H1 (cell line): Measurements from ENCODE around the gene ASRGL1. TPM values are rescaled to one million over a fixed set of nuclear protein-coding genes. Genes with fewer than 3 reads are reported as not detected.

Experiments
- CTCF ChIA-PET: fragments of 300-600 bp; sonication (Branson Sonifier 250); formaldehyde crosslinking; loops from one replicate; lab custom pipeline; 2021; ENCODE audit not compliant: partially characterized antibody; lab: Charles Lee
- POLR2A ChIA-PET: fragments of 300-600 bp; sonication (Branson Sonifier 250); formaldehyde crosslinking; loops from one replicate; lab custom pipeline; 2021; ENCODE audit warnings: inconsistent platforms; ENCODE audit not compliant: partially characterized antibody; lab: Charles Lee
- DNase-seq, 2 experiments: peaks; one replicate each; pipeline versions ENCODE4 v3.0.0 to v3.0.0-alpha.2; 2010 to 2022; ENCODE audit warnings: low spot score in 2 of 2, low read depth in 1 of 2, mixed read lengths in 1 of 2
- FAIRE-seq: peaks from 2 replicates; lab custom pipeline; 2011; peaks lifted over from hg19 to GRCh38; lab: Jason Lieb, UNC
- H2AFZ ChIP-seq: 2 replicates; pipeline ENCODE4 v1.8.1; 2012; ENCODE audit warnings: low read length, inconsistent platforms
- H2AK5ac ChIP-seq: 2 replicates; pipeline ENCODE4 v1.6.1; 2013; ENCODE audit warnings: low read depth, low read length
- H2BK120ac ChIP-seq: replicated peaks from 2 replicates; pipeline ENCODE3; 2013; ENCODE audit warnings: low read depth, low read length, inconsistent platforms
- H2BK12ac ChIP-seq: 2 replicates; pipeline ENCODE4 v1.6.1; 2013; ENCODE audit warnings: low read depth, low read length
- H2BK15ac ChIP-seq: 2 replicates; pipeline ENCODE4 v1.6.1; 2013; ENCODE audit warnings: low read length
- H2BK20ac ChIP-seq: 2 replicates; pipeline ENCODE4 v1.6.1; 2013; ENCODE audit warnings: low read length
- H2BK5ac ChIP-seq: 2 replicates; pipeline ENCODE4 v1.6.1; 2013; ENCODE audit warnings: low read depth, low read length
- H3K14ac ChIP-seq: 2 replicates; pipeline ENCODE4 v1.6.1; 2013; ENCODE audit warnings: inconsistent platforms; ENCODE audit not compliant: insufficient read length
- H3K18ac ChIP-seq: 2 replicates; pipeline ENCODE4 v1.6.1; 2013; ENCODE audit warnings: low read length; ENCODE audit errors: extremely low read depth
- H3K23ac ChIP-seq: 2 replicates; pipeline ENCODE4 v1.6.1; 2013; ENCODE audit warnings: inconsistent platforms; ENCODE audit not compliant: insufficient read length
- H3K23me2 ChIP-seq: 2 replicates; pipeline ENCODE4 v1.6.1; 2013; ENCODE audit warnings: low read depth, low read length
- H3K27ac ChIP-seq: 2 replicates; pipeline ENCODE4 v1.6.1; 2011; ENCODE audit warnings: low read depth, low read length, inconsistent platforms
- H3K27me3 ChIP-seq, 4 experiments: replicated peaks in 1 of 4; 1 replicate in 1 of 4; 2 replicates in 3 of 4; pipeline versions ENCODE4 v1.6.1 to v1.8.1; 2011 to 2013; ENCODE audit warnings: low read length in 3 of 4, mild to moderate bottlenecking in 3 of 4, inconsistent platforms in 2 of 4, mixed read lengths in 2 of 4, moderate library complexity in 1 of 4; ENCODE audit not compliant: control insufficient read depth in 3 of 4, insufficient read depth in 3 of 4; ENCODE audit errors: extremely low read depth in 1 of 4
- H3K36me3 ChIP-seq, 4 experiments: 2 replicates each; pipeline versions ENCODE4 v1.6.1 to v1.8.1; 2011 to 2013; ENCODE audit warnings: mild to moderate bottlenecking in 4 of 4, low read length in 3 of 4, moderate library complexity in 2 of 4, control low read depth in 1 of 4, inconsistent platforms in 1 of 4; ENCODE audit not compliant: insufficient read depth in 4 of 4, control insufficient read depth in 2 of 4
- H3K4ac ChIP-seq: replicated peaks from 2 replicates; pipeline ENCODE3; 2013; ENCODE audit warnings: low read length, low read depth, mixed read lengths, inconsistent platforms; ENCODE audit not compliant: insufficient read length
- H3K4me1 ChIP-seq, 4 experiments: replicated peaks in 1 of 4; 1 replicate in 1 of 4; 2 replicates in 3 of 4; pipeline versions ENCODE4 v1.6.1 to v1.8.1; 2011 to 2013; ENCODE audit warnings: low read length in 3 of 4, inconsistent platforms in 2 of 4, mixed read lengths in 1 of 4; ENCODE audit not compliant: insufficient read depth in 4 of 4, control insufficient read depth in 3 of 4
- H3K4me2 ChIP-seq, 2 experiments: 2 replicates each; pipeline versions ENCODE4 v1.6.1 to v1.8.1; 2011 to 2013; ENCODE audit warnings: low read depth in 2 of 2, low read length in 2 of 2, control low read depth in 1 of 2, inconsistent platforms in 1 of 2, mild to moderate bottlenecking in 1 of 2; ENCODE audit not compliant: insufficient read depth in 1 of 2
- H3K4me3 ChIP-seq, 4 experiments: fragments of 200-600, 300-600 bp in 1 of 4; sonication (generic), shearing (Covaris generic), sonication (Bioruptor Twin) in 1 of 4; 2 replicates each; pipeline versions ENCODE4 v1.5.1 to v1.8.1; 2011 to 2016; ENCODE audit warnings: low read length in 4 of 4, low read depth in 3 of 4, control low read depth in 2 of 4, inconsistent platforms in 2 of 4, mild to moderate bottlenecking in 2 of 4, mixed read lengths in 1 of 4, moderate library complexity in 1 of 4; ENCODE audit not compliant: insufficient read depth in 2 of 4; ENCODE audit errors: extremely low read depth in 1 of 4
- H3K56ac ChIP-seq: replicated peaks from 2 replicates; pipeline ENCODE3; 2013; ENCODE audit warnings: low read depth, mild to moderate bottlenecking, mixed read lengths, low read length, inconsistent platforms; ENCODE audit not compliant: insufficient read length
- H3K79me1 ChIP-seq: 2 replicates; pipeline ENCODE4 v1.6.1; 2013; ENCODE audit warnings: low read depth, low read length, control low read depth
- H3K79me2 ChIP-seq, 2 experiments: 2 replicates each; pipeline versions ENCODE4 v1.6.1 to v1.8.1; 2012 to 2013; ENCODE audit warnings: low read length in 2 of 2, mild to moderate bottlenecking in 2 of 2, inconsistent platforms in 1 of 2; ENCODE audit not compliant: insufficient read depth in 2 of 2, control insufficient read depth in 1 of 2
- H3K9ac ChIP-seq, 4 experiments: replicated peaks in 1 of 4; 1 replicate in 1 of 4; 2 replicates in 3 of 4; pipeline versions ENCODE4 v1.6.1 to v1.8.1; 2011 to 2013; ENCODE audit warnings: low read depth in 3 of 4, low read length in 3 of 4, control low read depth in 2 of 4, mild to moderate bottlenecking in 2 of 4, moderate library complexity in 2 of 4, inconsistent platforms in 1 of 4; ENCODE audit errors: extremely low read depth in 1 of 4
- H3K9me3 ChIP-seq, 2 experiments: 2 replicates each; pipeline versions ENCODE4 v1.6.1 to v1.8.1; 2012 to 2013; ENCODE audit warnings: mild to moderate bottlenecking in 2 of 2, moderate library complexity in 2 of 2, control low read depth in 1 of 2, inconsistent platforms in 1 of 2, low read depth in 1 of 2, low read length in 1 of 2, mixed read lengths in 1 of 2; ENCODE audit not compliant: insufficient read depth in 2 of 2
- H4K20me1 ChIP-seq, 2 experiments: replicated peaks in 1 of 2; 2 replicates each; pipeline versions ENCODE3 to v1.8.1; 2011 to 2013; ENCODE audit warnings: inconsistent platforms in 2 of 2, low read length in 2 of 2, mild to moderate bottlenecking in 1 of 2; ENCODE audit not compliant: insufficient read depth in 2 of 2, control insufficient read depth in 1 of 2
- H4K5ac ChIP-seq: 2 replicates; pipeline ENCODE4 v1.6.1; 2013; ENCODE audit warnings: low read length, low read depth, mixed read lengths, inconsistent platforms; ENCODE audit not compliant: insufficient read length
- H4K8ac ChIP-seq: 2 replicates; pipeline ENCODE4 v1.8.0; 2013; ENCODE audit warnings: mild to moderate bottlenecking, moderate library complexity, low read length, inconsistent platforms; ENCODE audit not compliant: insufficient read depth; ENCODE audit errors: extremely low read depth
- H4K91ac ChIP-seq: replicated peaks from 2 replicates; pipeline ENCODE3; 2013; ENCODE audit warnings: low read length, mixed read lengths, inconsistent platforms; ENCODE audit not compliant: insufficient read length
- RFX5 ChIP-seq: IDR thresholded peaks from 2 replicates; pipeline ENCODE4 v1.6.1; 2011; ENCODE audit warnings: low read depth, low read length, improper control_type of control experiment, borderline replicate concordance
- WGBS, 2 experiments: shearing (Covaris generic) in 1 of 2; methylation state at CpG; one replicate each; pipeline versions ENCODE4 v1.1.6 to v1.1.7; 2013 to 2015; ENCODE audit warnings: low lambda C conversion rate in 2 of 2, mixed read lengths in 2 of 2, inconsistent platforms in 1 of 2, low coverage in 1 of 2, missing lambda C conversion rate in 1 of 2; ENCODE audit not compliant: insufficient replicate concordance in 2 of 2, insufficient coverage in 1 of 2, insufficient read length in 1 of 2; ENCODE audit errors: extremely low coverage in 1 of 2, missing lambda C conversion rate in 1 of 2; 5-methylcytosine and 5-hydroxymethylcytosine counted together
- polyA plus RNA-seq, 7 experiments: library from polyadenylated mRNA; depleted of rRNA in 3 of 7; stranded (reverse) in 5 of 7; unstranded in 2 of 7; fragments of >200 nt in 5 of 7; fragments of 200-250 nt in 2 of 7; gene quantifications; 1 replicate in 5 of 7; 2 replicates in 1 of 7; 4 replicates in 1 of 7; pipeline versions ENCODE4 v1.2.1 to v1.2.3, GENCODE V29; 2011 to 2013; ENCODE audit warnings: missing spikeins in 2 of 7, mixed read lengths in 2 of 7
- total RNA-seq: library from RNA; stranded (reverse); fragmentation: NEBNext Ultra II Directional; extraction: Animal tissue kit (Norgen Biotek cat#: 25700); gene quantifications from 2 replicates; pipeline ENCODE4 v1.2.1, GENCODE V29; 2021

The ASRGL1 gene
- total and polyA plus RNA-seq, 2 of the 8 experiments (the other 6 are each of a cell fraction or from before 2014, with no cell fraction given), result 19.9 to 23.5 TPM

DNA sequence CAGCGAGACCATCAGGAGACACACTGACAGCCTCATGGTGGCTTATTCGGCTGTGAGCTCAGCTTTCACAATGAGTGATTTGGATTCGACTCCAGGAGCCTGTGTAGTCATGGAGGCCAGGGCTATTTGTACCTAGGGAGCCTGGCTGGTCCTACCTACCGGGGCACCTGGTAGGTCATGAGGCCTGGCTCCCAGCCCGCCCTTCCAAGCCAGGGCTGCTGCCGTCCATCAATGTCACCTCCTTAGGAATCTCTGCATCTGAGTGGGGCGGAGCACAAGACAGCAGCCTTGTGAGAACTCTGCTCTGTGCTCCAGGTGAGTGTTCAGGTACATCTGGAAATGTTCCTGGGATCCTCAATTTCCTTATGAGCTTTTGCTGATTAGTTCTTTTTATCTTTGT, 38.3 kb upstream of the ASRGL1 start, which contains the start of gene SCGB1D4:
Gene SCGB1D4, minus strand, starts transcription at position 101 of the 400 bp plus-strand sequence. Its CDS starts 65 bp downstream, at position 36.
- Histone ChIP-seq H4K5ac (no peak within 1 kb of the TSS), H3K4me2 (no peak within 1 kb of the TSS), H3K27ac (no peak within 1 kb of the TSS), H4K20me1 (no peaks in the 10 kb centered on the region), H4K8ac (no peak within 1 kb of the TSS), H2AFZ (no peak within 1 kb of the TSS), H2BK20ac (no peak within 1 kb of the TSS), H3K18ac (no peak within 1 kb of the TSS), H2BK15ac (no peak within 1 kb of the TSS), H3K56ac (no peak within 1 kb of the TSS), H3K9ac (no peak within 1 kb of the TSS), H2BK5ac (no peak within 1 kb of the TSS), H3K23me2 (no peaks in the 10 kb centered on the region), H3K9me3 (no peaks in the 10 kb centered on the region), H4K91ac (no peak within 1 kb of the TSS), H3K23ac (no peak within 1 kb of the TSS), H2BK120ac (no peak within 1 kb of the TSS), H3K27me3 (no peaks in the 10 kb centered on the region; a peak in 1 of 7 replicates), H3K4me1 (no peaks in the 10 kb centered on the region), H2AK5ac (no peak within 1 kb of the TSS), H3K79me2 (no peaks in the 10 kb centered on the region), H3K4ac (no peak within 1 kb of the TSS), H3K36me3 (no peaks in the 10 kb centered on the region), H3K79me1 (no peaks in the 10 kb centered on the region), H3K14ac (no peak within 1 kb of the TSS), H3K4me3 (no peak within 1 kb of the TSS), H2BK12ac (no peak within 1 kb of the TSS)
- ChIA-PET CTCF (interaction anchor here (1.4 to 1.5 kb wide), 3 partner anchors 12 to 30 kb away, joined by 4 to 6 read pairs (median 5); no protein-coding TSS in a partner anchor), POLR2A (no interaction called here)
- FAIRE-seq (no peak), DNase-seq (no peak)
- WGBS, 2 experiments, result 90% methylated on average over 7 of the region's 7 CpGs; no CpG with 5 or more reads in 1 of the 2 experiments
- TF ChIP-seq RFX5, result no peak
